ENCODE data around the gene ARHGAP26. TPM values are rescaled to one million over a fixed set of nuclear protein-coding genes. Genes with fewer than 3 reads are reported as not detected.

The ARHGAP26 gene
- total RNA-seq, 4 donors from 2014 or later, result 11.0 to 23.3 (median 14.3) TPM

GRCh38 chr5:142769251-142769792 lies 855 bp upstream of the ARHGAP26 start:
- 16 to 22% methylated on average over 15 of the region's 15 CpGs for WGBS, 2 donors
- no peak for DNase-seq (ENCODE audit: low spot score in 2 of 2)
- intact Hi-C loops (cut with DNase I; ENCODE audit: low total_unique reads), result no loop called here
- TF ChIP-seq CTCF (IDR thresholded peaks at IDR 0.05) (no peak), POLR2A (IDR thresholded peaks at IDR 0.05) (no peak)
- peak overlapping the region; percentile 72 for H3K4me3 ChIP-seq (ENCODE audit: low read depth, poor library complexity, severe bottlenecking)

GRCh38 chr5:142770650-142771609 lies 753 bp downstream of the ARHGAP26 start:
- H3K4me3 ChIP-seq (ENCODE audit: low read depth, poor library complexity, severe bottlenecking), result peak overlapping the region; percentile 72
- TF ChIP-seq POLR2A (IDR thresholded peaks at IDR 0.05) (no peak), CTCF (IDR thresholded peaks at IDR 0.05) (no peak)
- WGBS, 2 donors, result 1% methylated on average over 23 to 80 of the region's 86 CpGs
- DNase-seq (ENCODE audit: low spot score in 2 of 2), result peak in 1 of 2 donors; percentile 92
- intact Hi-C loops (cut with DNase I; ENCODE audit: low total_unique reads), result no loop called here

GRCh38 chr5:142771666-142772065 lies 1.5 kb downstream of the ARHGAP26 start:
- TF ChIP-seq POLR2A (IDR thresholded peaks at IDR 0.05) (no peak), CTCF (IDR thresholded peaks at IDR 0.05) (no peak)
- no peak for DNase-seq (ENCODE audit: low spot score in 2 of 2)
- intact Hi-C loops (cut with DNase I; ENCODE audit: low total_unique reads), result no loop called here
- H3K4me3 ChIP-seq (ENCODE audit: low read depth, poor library complexity, severe bottlenecking), result peak overlapping the region; percentile 72
- 37 to 46% methylated on average over 5 of the region's 5 CpGs for WGBS, 2 donors

GRCh38 chr5:142772446-142773293 lies 2.5 kb downstream of the ARHGAP26 start:
- 87 to 88% methylated on average over 6 of the region's 6 CpGs for WGBS, 2 donors
- DNase-seq (ENCODE audit: low spot score in 2 of 2), result no peak
- TF ChIP-seq POLR2A (IDR thresholded peaks at IDR 0.05) (no peak), CTCF (IDR thresholded peaks at IDR 0.05) (no peak)
- no peak overlapping the region for H3K4me3 ChIP-seq (ENCODE audit: low read depth, poor library complexity, severe bottlenecking)
- intact Hi-C loops (cut with DNase I; ENCODE audit: low total_unique reads), result no loop called here

- DNase-seq (ENCODE audit: low spot score in 2 of 2), result no peak
- TF ChIP-seq POLR2A (IDR thresholded peaks at IDR 0.05) (no peak), CTCF (IDR thresholded peaks at IDR 0.05) (no peak)
- H3K4me3 ChIP-seq (ENCODE audit: low read depth, poor library complexity, severe bottlenecking), result no peak overlapping the region
- intact Hi-C loops (cut with DNase I; ENCODE audit: low total_unique reads), result no loop called here
- WGBS, 2 donors, result 88 to 92% methylated on average over 2 of the region's 2 CpGs
These were observed 6.9 kb downstream of the ARHGAP26 start for GRCh38 chr5:142777099-142777498.

Data from lower leg skin (tissue), 4 donors.